Endothelial cell of umbilical vein (primary cell): ENCODE measurements around the gene TUBB1. TPM values are rescaled to one million over a fixed set of nuclear protein-coding genes. Genes with fewer than 3 reads are reported as not detected.

ENCODE experiments used
- BruUV-seq: library from RNA; stranded (reverse); fragments of 400-500 nt; replicated peaks from 2 replicates; lab custom pipeline; 2021; lab: Mats Ljungman, UMichigan
- CTCF ChIA-PET: fragments of 300-600, 350-600 bp; sonication (Branson Sonifier 250); formaldehyde crosslinking; loops from one replicate; lab custom pipeline; 2021; ENCODE audit warnings: antibody characterized with exemption, inconsistent platforms; lab: Charles Lee
- POLR2A ChIA-PET: fragments of 300-600, 350-600 bp; sonication (Branson Sonifier 250); formaldehyde crosslinking; loops from one replicate; lab custom pipeline; 2021; ENCODE audit warnings: antibody characterized with exemption, inconsistent platforms; lab: Charles Lee
- DNase-seq: peaks from one replicate; pipeline ENCODE4 v3.0.0-alpha.2; 2011; ENCODE audit warnings: low read depth, low spot score
- FAIRE-seq: peaks from 2 replicates; lab custom pipeline; 2011; peaks lifted over from hg19 to GRCh38; lab: Jason Lieb, UNC
- H2AFZ ChIP-seq: 2 replicates; pipeline ENCODE4 v1.6.0; 2012; ENCODE audit warnings: low read depth, low read length, control low read depth, inconsistent platforms
- H3K27ac ChIP-seq: 2 replicates; pipeline ENCODE4 v1.5.1; 2011; ENCODE audit warnings: low read depth, mild to moderate bottlenecking, control low read depth, low read length, moderate library complexity; ENCODE audit not compliant: insufficient read depth
- H3K27me3 ChIP-seq, 2 experiments: 2 replicates each; pipeline versions ENCODE4 v1.6.0 to v1.6.1; 2011; ENCODE audit warnings: low read length in 2 of 2, mixed read lengths in 1 of 2; ENCODE audit not compliant: control insufficient read depth in 2 of 2, insufficient read depth in 2 of 2
- H3K36me3 ChIP-seq, 2 experiments: 2 replicates in 1 of 2; 3 replicates in 1 of 2; pipeline ENCODE4 v1.5.1; 2011; ENCODE audit warnings: low read length in 2 of 2, mild to moderate bottlenecking in 1 of 2, moderate library complexity in 1 of 2; ENCODE audit not compliant: control insufficient read depth in 2 of 2, insufficient read depth in 2 of 2; ENCODE audit errors: extremely low read depth in 1 of 2
- H3K4me1 ChIP-seq: 3 replicates; pipeline ENCODE4 v1.5.1; 2011; ENCODE audit warnings: mild to moderate bottlenecking, low read length; ENCODE audit not compliant: control insufficient read depth, insufficient read depth; ENCODE audit errors: extremely low read depth
- H3K4me2 ChIP-seq: 2 replicates; pipeline ENCODE4 v1.6.1; 2011; ENCODE audit warnings: low read length, control low read depth, mixed read lengths; ENCODE audit not compliant: insufficient read depth
- H3K4me3 ChIP-seq, 3 experiments: fragments of 200-600 bp in 1 of 3; sonication (generic), shearing (Covaris generic) in 1 of 3; replicated peaks in 1 of 3; 2 replicates each; pipeline ENCODE4 v1.5.1; 2011 to 2016; ENCODE audit warnings: control low read depth in 3 of 3, low read length in 3 of 3, mild to moderate bottlenecking in 2 of 3, inconsistent platforms in 1 of 3, low read depth in 1 of 3, moderate library complexity in 1 of 3; ENCODE audit not compliant: insufficient read depth in 1 of 3
- H3K79me2 ChIP-seq: 2 replicates; pipeline ENCODE4 v1.6.0; 2012; ENCODE audit warnings: low read length, inconsistent platforms; ENCODE audit not compliant: control insufficient read depth, insufficient read depth
- H3K9ac ChIP-seq: replicated peaks from 2 replicates; pipeline ENCODE3; 2011; ENCODE audit warnings: low read length, control low read depth; ENCODE audit not compliant: insufficient read depth; ENCODE audit errors: extremely low read depth
- H3K9me1 ChIP-seq: replicated peaks from 3 replicates; pipeline ENCODE4 v1.6.0; 2011; ENCODE audit warnings: mild to moderate bottlenecking, low read length; ENCODE audit not compliant: control insufficient read depth, insufficient read depth; ENCODE audit errors: extremely low read depth
- H3K9me3 ChIP-seq: replicated peaks from 2 replicates; pipeline ENCODE4 v1.5.1; 2012; ENCODE audit warnings: low read length, inconsistent platforms; ENCODE audit not compliant: control insufficient read depth, insufficient read depth
- H4K20me1 ChIP-seq: replicated peaks from 2 replicates; pipeline ENCODE3; 2011; ENCODE audit warnings: mild to moderate bottlenecking, low read length; ENCODE audit not compliant: control insufficient read depth, insufficient read depth; ENCODE audit errors: extremely low read depth
- EZH2 ChIP-seq: IDR thresholded peaks from 2 replicates; pipeline ENCODE4 v1.6.1; 2012; ENCODE audit warnings: borderline replicate concordance, low read depth, mild to moderate bottlenecking, moderate library complexity, low read length, inconsistent platforms; ENCODE audit not compliant: severe bottlenecking
- FOS ChIP-seq: IDR thresholded peaks from 2 replicates; pipeline ENCODE4 v1.6.1; 2011; ENCODE audit warnings: mild to moderate bottlenecking, low read length, moderate library complexity, borderline replicate concordance; ENCODE audit not compliant: insufficient read depth
- GATA2 ChIP-seq: IDR thresholded peaks from 2 replicates; pipeline ENCODE4 v1.7.0; 2011; ENCODE audit warnings: low read depth, mild to moderate bottlenecking, moderate library complexity, mixed read lengths, low read length; ENCODE audit not compliant: insufficient read length, insufficient read depth
- JUN ChIP-seq: IDR thresholded peaks from 2 replicates; pipeline ENCODE4 v1.6.1; 2011; ENCODE audit warnings: borderline replicate concordance, low read depth; ENCODE audit not compliant: insufficient read length, insufficient read depth
- MYC ChIP-seq: IDR thresholded peaks from one replicate; pipeline ENCODE4 v1.6.1; 2011; ENCODE audit warnings: mild to moderate bottlenecking, low read depth, low read length
- POLR2A ChIP-seq: IDR thresholded peaks from 2 replicates; pipeline ENCODE4 v1.6.1; 2012; ENCODE audit warnings: low read depth, mild to moderate bottlenecking, control low read depth, low read length
- POLR2AphosphoS5 ChIP-seq: IDR thresholded peaks from 2 replicates; pipeline ENCODE4 v1.6.1; 2012; ENCODE audit warnings: low read depth, mild to moderate bottlenecking, control low read depth, low read length, moderate library complexity; ENCODE audit not compliant: insufficient read depth
- dilution Hi-C: fragments of 300-500 bp; cut with MboI; formaldehyde crosslinking; loops from one replicate; pipeline ENCODE4 v1.15.0; 2019; ENCODE audit warnings: low sequenced_read_pairs; ENCODE audit not compliant: extremely low pct_ligation_motif_present
- intact Hi-C: fragments of 100-400 bp; cut with micrococcal nuclease; formaldehyde crosslinking; loops from one replicate; pipeline ENCODE4 v1.10.0; 2022
- polyA plus RNA-seq, 4 experiments: library from polyadenylated mRNA; depleted of rRNA in 3 of 4; stranded (reverse) in 3 of 4; unstranded in 1 of 4; fragments of >200 nt; gene quantifications; 2 replicates each; pipeline versions ENCODE4 v1.2.1 to v1.2.3, GENCODE V29; 2011 to 2012; ENCODE audit warnings: missing spikeins in 1 of 4
- total RNA-seq: library from RNA; stranded (reverse); gene quantifications from 2 replicates; pipeline ENCODE4 v1.2.3, GENCODE V29; 2021
- TF ChIP-seq, protein P1 (sequence below), 2 donors: IDR thresholded peaks; 1 replicate in 1 of 2; 2 replicates in 1 of 2; pipeline ENCODE4 v1.5.1; 2011; ENCODE audit warnings: low read length in 2 of 2, mild to moderate bottlenecking in 2 of 2, moderate library complexity in 2 of 2, control low read depth in 1 of 2, inconsistent platforms in 1 of 2, low read depth in 1 of 2; ENCODE audit not compliant: insufficient read depth in 1 of 2; ENCODE audit errors: extremely low read depth in 1 of 2
- TF ChIP-seq, protein P2 (sequence below): IDR thresholded peaks from 2 replicates; pipeline ENCODE4 v1.6.1; 2011; ENCODE audit not compliant: insufficient read depth, insufficient read length

TUBB1 gene
- total and polyA plus RNA-seq, 2 donors (not counting 3 experiments of a cell fraction or from before 2014, with no cell fraction given), result 0.04 TPM; not detected in 1

DNA sequence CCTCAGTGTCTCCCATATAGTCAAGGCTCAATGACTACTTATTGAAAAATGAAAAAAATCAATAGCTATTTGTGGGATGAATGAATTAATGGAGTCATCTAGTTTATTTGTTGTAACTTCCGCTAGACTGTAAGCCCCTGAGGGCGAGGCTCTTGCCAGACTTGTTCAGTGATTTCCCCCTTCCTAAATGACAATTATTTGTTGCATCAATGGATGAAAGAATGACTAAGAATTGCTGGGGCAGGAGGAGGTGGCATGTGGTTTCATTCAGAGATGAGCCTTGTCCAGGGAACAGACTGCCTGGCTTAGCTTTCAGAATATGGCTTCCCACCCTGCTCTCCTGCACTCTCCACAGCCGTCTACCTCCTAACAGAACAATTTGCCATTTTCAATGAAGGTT is 24.5 kb downstream of the TUBB1 start:
- peaks cover 37% of the 10 kb centered on the region for H3K79me2 ChIP-seq
- H3K4me2 ChIP-seq, result no peak overlapping the region
- peaks cover 8% of the 10 kb centered on the region for H3K4me1 ChIP-seq
- no peaks in the 10 kb centered on the region for H3K9me1 ChIP-seq
- H4K20me1 ChIP-seq, result no peaks in the 10 kb centered on the region
- no peak overlapping the region for H3K27ac ChIP-seq
- H2AFZ ChIP-seq, result no peak overlapping the region
- H3K4me3 ChIP-seq, result no peak overlapping the region
- intact Hi-C loops, result loop anchor here (2.0 kb wide), 1 partner anchor 63 kb away; the partner anchor contains the start of gene NELFCD
- H3K9ac ChIP-seq, result no peak overlapping the region
- DNase-seq, result no peak
- no peaks in the 10 kb centered on the region for H3K36me3 ChIP-seq
- no peaks in the 10 kb centered on the region for H3K9me3 ChIP-seq
- no peak for FAIRE-seq
- no TSS peak for BruUV-seq
- ChIA-PET CTCF (interaction anchor here (1.0 to 1.4 kb wide), 2 partner anchors 11 to 12 kb away, joined by 3 read pairs; partner anchors contain the start of gene ATP5F1E), POLR2A (interaction anchor here (0.8 kb wide), 1 partner anchor 20 kb away, joined by 3 read pairs; no protein-coding TSS in a partner anchor)
- TF ChIP-seq POLR2A (no peak), POLR2AphosphoS5 (no peak), JUN (no peak), MYC (no peak), FOS (no peak), EZH2 (no peak), GATA2 (no peak)
- TF ChIP-seq, protein P1, sequence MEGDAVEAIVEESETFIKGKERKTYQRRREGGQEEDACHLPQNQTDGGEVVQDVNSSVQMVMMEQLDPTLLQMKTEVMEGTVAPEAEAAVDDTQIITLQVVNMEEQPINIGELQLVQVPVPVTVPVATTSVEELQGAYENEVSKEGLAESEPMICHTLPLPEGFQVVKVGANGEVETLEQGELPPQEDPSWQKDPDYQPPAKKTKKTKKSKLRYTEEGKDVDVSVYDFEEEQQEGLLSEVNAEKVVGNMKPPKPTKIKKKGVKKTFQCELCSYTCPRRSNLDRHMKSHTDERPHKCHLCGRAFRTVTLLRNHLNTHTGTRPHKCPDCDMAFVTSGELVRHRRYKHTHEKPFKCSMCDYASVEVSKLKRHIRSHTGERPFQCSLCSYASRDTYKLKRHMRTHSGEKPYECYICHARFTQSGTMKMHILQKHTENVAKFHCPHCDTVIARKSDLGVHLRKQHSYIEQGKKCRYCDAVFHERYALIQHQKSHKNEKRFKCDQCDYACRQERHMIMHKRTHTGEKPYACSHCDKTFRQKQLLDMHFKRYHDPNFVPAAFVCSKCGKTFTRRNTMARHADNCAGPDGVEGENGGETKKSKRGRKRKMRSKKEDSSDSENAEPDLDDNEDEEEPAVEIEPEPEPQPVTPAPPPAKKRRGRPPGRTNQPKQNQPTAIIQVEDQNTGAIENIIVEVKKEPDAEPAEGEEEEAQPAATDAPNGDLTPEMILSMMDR (IDR thresholded peaks at IDR 0.05; ENCODE audit: extremely low read depth in 1 of 2, insufficient read depth in 1 of 2, low read depth in 1 of 2, low read length in 2 of 2), result no peak
- TF ChIP-seq, protein P2, sequence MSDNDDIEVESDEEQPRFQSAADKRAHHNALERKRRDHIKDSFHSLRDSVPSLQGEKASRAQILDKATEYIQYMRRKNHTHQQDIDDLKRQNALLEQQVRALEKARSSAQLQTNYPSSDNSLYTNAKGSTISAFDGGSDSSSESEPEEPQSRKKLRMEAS, result no peak
- dilution Hi-C loops, result no loop called here
- H3K27me3 ChIP-seq, result peaks cover 0 to 5% of the 10 kb centered on the region in 2 experiments
